ENCODE measurements around the gene ZNF436. TPM values are rescaled to one million over a fixed set of nuclear protein-coding genes. Genes with fewer than 3 reads are reported as not detected.
"Not testable (repeated sequence)": the region's sequence is repeated elsewhere in the genome, so short reads cannot be mapped to it uniquely, and the experiment has no call there.

The ZNF436 gene
- total RNA-seq, 1 donor from 2014 or later: 17.4 TPM

DNA sequence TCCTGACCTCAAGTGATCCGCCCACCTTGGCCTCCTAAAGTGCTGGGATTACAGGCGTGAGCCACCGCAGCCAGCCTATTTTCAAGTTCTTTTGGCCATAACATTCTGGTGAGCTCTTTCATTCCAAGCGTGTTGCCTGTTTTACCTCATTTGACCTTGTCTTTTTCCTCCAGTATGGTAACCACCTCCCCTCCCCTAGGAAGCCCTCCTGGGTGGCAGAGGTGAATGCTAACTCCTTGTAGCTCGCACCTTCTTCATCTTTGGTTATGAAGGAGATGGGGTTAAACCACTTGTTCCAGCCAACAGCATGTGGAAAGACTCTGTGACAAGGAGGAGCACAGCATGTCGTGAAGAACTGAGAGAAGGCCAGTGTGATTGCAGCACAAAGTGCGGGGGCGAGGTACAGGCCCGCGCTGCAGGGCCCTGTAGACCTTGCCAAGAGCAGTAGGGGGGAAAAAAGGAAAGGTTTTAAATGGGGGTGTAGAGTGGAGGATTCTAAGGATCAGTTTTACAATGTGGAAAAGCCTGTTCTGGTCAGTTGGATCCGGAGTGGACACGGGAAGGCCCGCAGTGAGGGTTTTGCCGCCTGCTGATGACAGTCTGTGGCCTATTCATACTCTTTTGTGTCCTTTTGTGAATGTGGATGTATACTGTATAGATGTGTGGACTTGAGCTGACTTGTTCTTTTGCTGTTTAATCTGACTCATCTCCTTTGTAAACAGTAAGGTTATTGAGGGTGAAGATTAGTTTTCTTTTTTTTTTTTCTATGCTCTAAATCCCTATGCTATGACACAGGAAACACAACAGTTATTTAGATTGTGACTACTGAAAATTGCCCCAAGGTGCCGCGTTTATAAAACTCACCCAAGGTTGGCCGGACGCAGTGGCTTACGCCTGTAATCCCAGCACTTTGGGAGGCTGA lies 7.5 kb upstream of the ZNF436 start:
- H3K27ac Mint-ChIP-seq (ENCODE audit: unreplicated experiment): peak overlapping the region; percentile 89
- no peak overlapping the region for H3K4me3 Mint-ChIP-seq (ENCODE audit: unreplicated experiment)
- H3K9me3 Mint-ChIP-seq (ENCODE audit: unreplicated experiment): no peaks in the 10 kb centered on the region
- H3K27me3 Mint-ChIP-seq (ENCODE audit: unreplicated experiment): no peaks in the 10 kb centered on the region
- TF ChIP-seq, protein P1, sequence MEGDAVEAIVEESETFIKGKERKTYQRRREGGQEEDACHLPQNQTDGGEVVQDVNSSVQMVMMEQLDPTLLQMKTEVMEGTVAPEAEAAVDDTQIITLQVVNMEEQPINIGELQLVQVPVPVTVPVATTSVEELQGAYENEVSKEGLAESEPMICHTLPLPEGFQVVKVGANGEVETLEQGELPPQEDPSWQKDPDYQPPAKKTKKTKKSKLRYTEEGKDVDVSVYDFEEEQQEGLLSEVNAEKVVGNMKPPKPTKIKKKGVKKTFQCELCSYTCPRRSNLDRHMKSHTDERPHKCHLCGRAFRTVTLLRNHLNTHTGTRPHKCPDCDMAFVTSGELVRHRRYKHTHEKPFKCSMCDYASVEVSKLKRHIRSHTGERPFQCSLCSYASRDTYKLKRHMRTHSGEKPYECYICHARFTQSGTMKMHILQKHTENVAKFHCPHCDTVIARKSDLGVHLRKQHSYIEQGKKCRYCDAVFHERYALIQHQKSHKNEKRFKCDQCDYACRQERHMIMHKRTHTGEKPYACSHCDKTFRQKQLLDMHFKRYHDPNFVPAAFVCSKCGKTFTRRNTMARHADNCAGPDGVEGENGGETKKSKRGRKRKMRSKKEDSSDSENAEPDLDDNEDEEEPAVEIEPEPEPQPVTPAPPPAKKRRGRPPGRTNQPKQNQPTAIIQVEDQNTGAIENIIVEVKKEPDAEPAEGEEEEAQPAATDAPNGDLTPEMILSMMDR (IDR thresholded peaks at IDR 0.05): no peak
- peaks cover 12% of the 10 kb centered on the region for H3K4me1 Mint-ChIP-seq (ENCODE audit: unreplicated experiment)
- DNase-seq (ENCODE audit: extremely low spot score, unreplicated experiment): no peak
- peaks cover 4% of the 10 kb centered on the region for H3K36me3 Mint-ChIP-seq (ENCODE audit: unreplicated experiment)

DNA sequence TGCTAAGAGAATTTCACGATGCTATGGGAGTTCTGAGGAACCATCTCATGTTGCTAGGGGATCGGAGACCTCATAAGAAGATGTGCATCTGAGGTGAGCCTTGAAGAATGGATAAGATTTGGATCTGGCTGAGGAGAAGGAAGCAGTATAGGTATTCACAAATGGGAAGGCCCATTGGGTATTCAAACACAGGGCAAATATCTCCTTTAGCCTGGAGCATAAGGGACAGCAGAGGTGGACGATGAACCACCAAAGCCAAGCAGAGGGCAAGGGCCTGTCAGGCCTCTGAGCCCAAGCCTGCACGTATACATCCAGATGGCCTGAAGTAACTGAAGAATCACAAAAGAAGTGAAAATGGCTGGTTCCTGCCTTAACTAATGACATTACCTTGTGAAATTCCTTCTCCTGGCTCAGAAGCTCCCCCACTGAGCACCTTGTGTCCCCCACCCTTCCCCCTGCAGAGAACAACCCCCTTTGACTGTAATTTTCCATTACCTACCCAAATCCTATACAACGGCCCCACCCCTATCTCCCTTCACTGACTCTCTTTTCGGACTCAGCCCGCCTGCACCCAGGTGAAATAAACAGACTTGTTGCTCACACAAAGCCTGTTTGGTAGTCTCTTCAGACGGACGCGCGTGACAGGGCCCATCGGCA lies 4.6 kb upstream of the ZNF436 start:
- H3K27me3 Mint-ChIP-seq (ENCODE audit: unreplicated experiment); DNase-seq (ENCODE audit: extremely low spot score, unreplicated experiment); H3K27ac Mint-ChIP-seq (ENCODE audit: unreplicated experiment); H3K9me3 Mint-ChIP-seq (ENCODE audit: unreplicated experiment); H3K36me3 Mint-ChIP-seq (ENCODE audit: unreplicated experiment); H3K4me3 Mint-ChIP-seq (ENCODE audit: unreplicated experiment): not testable (repeated sequence)
- H3K4me1 Mint-ChIP-seq (ENCODE audit: unreplicated experiment): peaks cover 34% of the 10 kb centered on the region

DNA sequence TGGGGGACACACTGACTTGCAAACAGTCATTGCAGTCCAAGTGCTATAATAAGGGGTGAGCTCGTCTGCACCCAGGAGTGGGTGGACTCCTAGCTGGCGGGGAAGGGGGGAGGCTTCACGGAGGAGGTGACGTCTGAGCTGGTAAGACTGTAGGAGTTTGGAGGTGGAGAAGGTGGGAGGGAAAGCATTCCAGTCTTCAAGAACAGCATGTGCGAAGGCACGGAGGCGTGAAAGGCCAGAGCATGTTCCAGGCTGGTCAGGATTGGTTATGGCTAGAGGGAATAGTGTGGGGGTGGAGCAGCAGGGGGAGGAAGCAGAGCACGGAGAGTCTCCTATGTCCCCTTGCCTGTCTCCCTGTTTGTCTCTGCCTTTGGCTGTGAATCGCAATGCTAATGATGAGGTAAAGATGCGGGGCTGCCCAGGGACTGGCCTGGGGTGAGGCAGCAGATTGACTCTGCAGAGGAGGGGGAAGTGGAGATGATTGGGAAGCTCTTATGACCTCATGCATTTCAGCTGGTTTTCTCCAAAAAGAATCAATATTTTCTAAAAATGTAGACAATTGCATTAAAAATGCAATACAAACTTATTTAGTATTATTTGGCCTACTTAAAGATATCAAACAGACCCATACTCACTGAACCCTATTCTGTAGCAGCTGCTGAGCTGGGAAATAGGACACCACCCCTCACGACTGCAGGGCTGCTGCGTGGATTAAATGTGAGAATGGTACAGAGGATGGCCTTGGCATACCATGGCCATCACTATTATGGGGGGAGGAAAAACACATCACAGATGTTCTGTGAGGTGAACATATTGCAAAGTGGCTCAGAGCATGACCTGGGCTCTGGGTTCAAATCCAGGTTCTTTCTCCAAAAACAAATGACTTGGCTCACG lies 2.6 kb upstream of the ZNF436 start:
- TF ChIP-seq, protein P1 (IDR thresholded peaks at IDR 0.05): no peak
- H3K27me3 Mint-ChIP-seq (ENCODE audit: unreplicated experiment): no peaks in the 10 kb centered on the region
- no peak overlapping the region for H3K4me3 Mint-ChIP-seq (ENCODE audit: unreplicated experiment)
- H3K9me3 Mint-ChIP-seq (ENCODE audit: unreplicated experiment): no peaks in the 10 kb centered on the region
- peaks cover 5% of the 10 kb centered on the region for H3K36me3 Mint-ChIP-seq (ENCODE audit: unreplicated experiment)
- no peak overlapping the region for H3K27ac Mint-ChIP-seq (ENCODE audit: unreplicated experiment)
- DNase-seq (ENCODE audit: extremely low spot score, unreplicated experiment): no peak
- peaks cover 36% of the 10 kb centered on the region for H3K4me1 Mint-ChIP-seq (ENCODE audit: unreplicated experiment)

DNA sequence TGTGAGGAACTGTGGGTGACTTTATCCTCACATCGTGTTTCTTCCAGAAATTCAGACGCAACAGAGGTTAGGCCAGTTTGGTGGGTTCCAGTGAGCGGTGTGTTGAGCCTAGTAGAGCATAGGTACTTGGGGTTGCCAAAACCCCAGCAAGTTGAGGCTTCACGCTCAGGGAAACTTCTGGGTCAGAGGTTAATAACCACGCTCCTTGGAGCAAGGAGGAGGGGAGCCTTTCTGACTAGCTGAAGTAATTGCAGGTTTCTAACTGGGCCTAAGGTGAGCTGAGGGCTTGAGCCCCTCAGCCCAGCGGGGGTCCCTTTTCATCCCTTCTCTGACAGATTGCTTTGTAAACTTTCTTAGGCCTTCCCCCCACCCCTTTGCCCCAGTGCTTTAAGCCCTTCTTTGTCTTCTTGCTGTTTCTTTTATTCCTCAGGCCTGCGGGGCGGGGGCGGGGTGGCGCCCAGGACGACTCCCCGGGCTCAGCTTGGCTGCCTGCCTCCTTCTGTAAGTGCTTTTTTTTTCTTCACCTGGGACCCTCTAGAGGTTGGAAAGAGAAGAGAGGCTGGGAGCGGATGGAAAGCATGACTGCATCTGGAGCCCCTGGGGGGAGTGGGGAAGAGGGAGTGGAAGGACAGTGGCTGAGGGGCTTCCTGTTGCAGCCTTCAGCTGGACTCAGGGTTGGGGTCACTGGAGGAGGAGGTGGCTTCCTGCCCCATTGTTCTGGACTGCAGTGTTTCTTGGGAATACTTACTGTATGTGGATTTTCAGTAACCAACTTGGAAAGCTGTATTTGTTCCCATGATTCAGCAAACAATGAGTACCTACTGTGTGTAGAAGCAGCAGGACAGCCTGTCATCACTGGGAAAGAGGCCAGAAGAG lies 1.3 kb upstream of the ZNF436 start:
- peak overlapping the region; percentile 98 for H3K27ac Mint-ChIP-seq (ENCODE audit: unreplicated experiment)
- TF ChIP-seq, protein P1 (IDR thresholded peaks at IDR 0.05): no peak
- H3K27me3 Mint-ChIP-seq (ENCODE audit: unreplicated experiment): no peaks in the 10 kb centered on the region
- H3K36me3 Mint-ChIP-seq (ENCODE audit: unreplicated experiment): peaks cover 17% of the 10 kb centered on the region
- peaks cover 6% of the 10 kb centered on the region for H3K9me3 Mint-ChIP-seq (ENCODE audit: unreplicated experiment)
- H3K4me3 Mint-ChIP-seq (ENCODE audit: unreplicated experiment): peak overlapping the region; percentile 95
- peaks cover 42% of the 10 kb centered on the region for H3K4me1 Mint-ChIP-seq (ENCODE audit: unreplicated experiment)
- DNase-seq (ENCODE audit: extremely low spot score, unreplicated experiment): no peak

DNA sequence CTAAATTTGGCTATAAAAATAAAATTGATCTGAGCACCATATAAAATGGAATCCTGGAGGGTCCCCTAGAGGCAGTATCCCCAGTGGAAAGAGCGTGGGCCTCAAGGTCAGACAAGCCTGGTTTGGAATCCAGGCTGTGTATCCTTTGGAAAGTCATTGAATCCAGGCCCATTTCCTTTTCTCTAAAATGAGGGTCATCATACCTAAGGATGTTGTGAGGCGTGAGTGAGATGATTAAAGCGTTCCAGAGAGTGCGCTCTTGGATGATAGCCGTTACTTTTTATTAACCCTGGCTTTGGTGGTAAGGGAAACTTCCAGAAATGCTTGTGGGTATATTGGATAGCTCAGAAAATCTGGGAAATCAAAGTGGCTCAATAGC lies 683 bp upstream of the ZNF436 start:
- peaks cover 42% of the 10 kb centered on the region for H3K4me1 Mint-ChIP-seq (ENCODE audit: unreplicated experiment)
- no peak for DNase-seq (ENCODE audit: extremely low spot score, unreplicated experiment)
- H3K27me3 Mint-ChIP-seq (ENCODE audit: unreplicated experiment): no peaks in the 10 kb centered on the region
- peak overlapping the region; percentile 98 for H3K27ac Mint-ChIP-seq (ENCODE audit: unreplicated experiment)
- TF ChIP-seq, protein P1 (IDR thresholded peaks at IDR 0.05): no peak
- peaks cover 9% of the 10 kb centered on the region for H3K9me3 Mint-ChIP-seq (ENCODE audit: unreplicated experiment)
- H3K36me3 Mint-ChIP-seq (ENCODE audit: unreplicated experiment): peaks cover 21% of the 10 kb centered on the region
- H3K4me3 Mint-ChIP-seq (ENCODE audit: unreplicated experiment): peak overlapping the region; percentile 95

Measured in osteocyte (in vitro differentiated cells).